Measurements from ENCODE around the gene SYNCRIP. TPM values are rescaled to one million over a fixed set of nuclear protein-coding genes. Genes with fewer than 3 reads are reported as not detected.
"Not testable (repeated sequence)": the region's sequence is repeated elsewhere in the genome, so short reads cannot be mapped to it uniquely, and the experiment has no call there.

The SYNCRIP gene
- total RNA-seq, 1 donor from 2014 or later, result 88.5 TPM

GRCh38 chr6:85602100-85602499, 40.6 kb downstream of the SYNCRIP start:
- DNase-seq (ENCODE audit: low spot score in 2 of 2) (no peak), FAIRE-seq (no peak)

GRCh38 chr6:85600713-85601313, 41.9 kb downstream of the SYNCRIP start:
- FAIRE-seq, result no peak
- DNase-seq (ENCODE audit: low spot score in 2 of 2), result no peak

- FAIRE-seq (no peak), DNase-seq (ENCODE audit: low spot score in 2 of 2) (peak in 1 of 2 donors; percentile 23)
Observed at GRCh38 chr6:85594197-85594930, 48.3 kb downstream of the SYNCRIP start.

GRCh38 chr6:85593438-85594196, 49.1 kb downstream of the SYNCRIP start, which contains the start of gene SNX14:
SNX14 (minus strand) TSS chr6:85593858; CDS start chr6:85593718, 140 bp downstream.
- DNase-seq (ENCODE audit: low spot score in 2 of 2) (peak; percentile 82 to 83), FAIRE-seq (no peak)

- FAIRE-seq, result no peak
- no peak for DNase-seq (ENCODE audit: low spot score in 2 of 2)
Observed at GRCh38 chr6:85592033-85592432, 50.7 kb downstream of the SYNCRIP start.

- DNase-seq (ENCODE audit: low spot score in 2 of 2), result no peak
- no peak for FAIRE-seq
Observed at GRCh38 chr6:85591207-85591606, 51.5 kb downstream of the SYNCRIP start.

DNA sequence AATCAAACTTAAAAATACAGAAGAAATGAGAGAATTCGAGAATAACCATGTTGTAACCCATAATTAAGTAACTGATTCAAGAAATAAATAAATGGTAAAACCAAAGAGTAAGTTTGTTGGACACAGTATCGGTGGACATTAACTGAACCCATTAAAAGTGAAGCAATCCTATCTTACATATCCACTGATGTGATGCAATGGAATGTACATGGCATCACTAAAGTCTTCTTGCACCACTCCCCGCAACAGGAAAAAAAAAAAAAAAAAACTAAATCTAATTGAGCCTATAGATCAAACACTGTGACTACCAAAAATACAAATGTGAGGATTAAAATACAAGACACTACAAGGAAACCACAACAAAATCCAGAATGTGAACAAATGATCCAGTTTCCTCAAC, 56.9 kb downstream of the SYNCRIP start:
- DNase-seq (ENCODE audit: low spot score in 2 of 2) (no peak), FAIRE-seq (no peak)

DNA sequence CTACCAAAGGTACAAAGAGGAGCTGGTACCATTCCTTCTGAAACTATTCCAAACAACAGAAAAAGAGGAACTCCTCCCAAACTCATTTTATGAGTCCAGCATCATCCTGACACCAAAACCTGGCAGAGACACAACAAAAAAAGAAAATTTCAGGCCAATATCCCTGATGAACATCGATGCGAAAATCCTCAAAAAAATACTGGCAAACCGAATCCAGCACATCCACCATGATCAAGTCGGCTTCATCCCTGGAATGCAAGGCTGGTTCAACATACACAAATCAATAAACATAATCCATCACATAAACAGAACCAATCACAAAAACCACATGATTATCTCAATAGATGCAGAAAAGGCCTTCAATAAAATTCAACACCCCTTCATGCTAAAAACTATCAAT, 59.9 kb downstream of the SYNCRIP start:
- DNase-seq (ENCODE audit: low spot score in 2 of 2); FAIRE-seq: not testable (repeated sequence)

DNA sequence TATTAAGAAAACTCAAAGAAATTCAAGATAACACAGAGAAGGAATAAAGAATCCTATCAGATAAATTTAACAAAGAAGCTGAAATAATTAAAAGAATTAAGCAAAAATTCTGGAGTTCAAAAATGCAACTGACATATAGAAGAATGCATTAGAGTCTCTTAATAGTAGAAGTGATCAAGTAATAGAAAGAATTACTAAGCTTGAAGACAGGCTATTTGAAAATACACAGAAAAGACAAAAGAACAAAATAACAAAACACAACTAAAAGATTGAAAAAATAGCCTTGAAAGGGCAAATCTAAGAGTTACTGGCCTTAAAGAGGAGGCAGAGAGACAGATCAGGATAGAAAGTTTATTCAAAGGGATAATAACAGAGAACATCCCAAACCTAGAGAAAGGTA, 61.1 kb downstream of the SYNCRIP start:
- FAIRE-seq, result no peak

DNA sequence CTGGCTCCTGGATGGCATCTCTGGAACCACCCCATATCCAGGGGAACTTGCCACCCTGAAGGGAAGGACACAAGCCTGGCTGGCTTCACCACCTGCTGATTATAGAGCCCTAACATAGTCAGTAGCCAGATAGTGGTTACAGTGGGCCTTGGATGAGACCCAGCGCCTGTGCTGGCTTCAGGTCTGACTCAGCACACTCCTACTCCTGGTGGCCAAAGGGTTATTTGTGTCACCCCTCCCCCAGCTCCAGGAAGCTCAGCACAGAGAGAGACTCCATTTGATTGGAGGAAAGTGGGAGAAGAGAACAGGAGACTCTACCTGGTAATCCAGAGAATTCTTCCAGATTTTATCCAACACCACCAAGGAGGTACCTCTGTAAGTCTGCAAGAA, 61.8 kb downstream of the SYNCRIP start:
- DNase-seq (ENCODE audit: low spot score in 2 of 2), result no peak
- no peak for FAIRE-seq

More for the DNA sequence above, 61.1 kb downstream of the SYNCRIP start:
- no peak for DNase-seq (ENCODE audit: low spot score in 2 of 2)

DNA sequence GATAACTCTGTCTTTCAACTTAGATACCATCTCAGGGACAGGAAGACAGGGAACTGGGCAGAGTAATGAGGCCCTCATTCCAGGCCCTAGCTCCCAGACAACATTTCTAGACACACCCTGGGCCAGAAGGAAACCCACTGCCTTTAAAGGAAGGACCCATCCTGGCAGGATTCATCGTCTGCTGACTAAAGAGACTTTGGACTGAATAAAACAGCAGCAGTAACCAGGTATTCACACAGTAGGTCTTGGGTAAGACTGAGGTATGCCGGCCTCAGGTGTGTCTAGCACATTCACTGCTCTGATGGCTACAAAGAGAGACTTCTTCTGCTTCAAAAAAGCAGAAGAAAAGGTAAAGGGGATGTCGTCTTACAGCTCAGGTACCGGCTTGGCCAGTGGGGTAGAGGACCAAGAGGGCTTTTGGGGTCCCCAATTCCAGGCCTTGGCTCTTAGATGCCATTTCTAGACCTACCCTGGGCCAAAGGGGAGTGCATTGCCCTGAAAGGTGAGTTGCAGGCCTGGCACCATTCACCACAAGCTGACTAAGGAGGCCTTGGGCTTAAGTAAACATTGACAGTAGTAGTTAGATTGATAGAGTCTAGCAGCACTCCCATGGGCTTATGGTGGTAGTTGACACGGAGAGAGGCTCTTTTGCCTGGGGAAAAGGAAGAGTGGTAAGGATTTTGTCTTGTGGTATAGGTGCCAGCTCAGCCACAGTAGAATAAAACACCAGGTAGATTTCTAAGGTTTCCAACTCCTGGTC, 62.4 kb downstream of the SYNCRIP start:
- DNase-seq (ENCODE audit: low spot score in 2 of 2), result no peak
- no peak for FAIRE-seq

DNA sequence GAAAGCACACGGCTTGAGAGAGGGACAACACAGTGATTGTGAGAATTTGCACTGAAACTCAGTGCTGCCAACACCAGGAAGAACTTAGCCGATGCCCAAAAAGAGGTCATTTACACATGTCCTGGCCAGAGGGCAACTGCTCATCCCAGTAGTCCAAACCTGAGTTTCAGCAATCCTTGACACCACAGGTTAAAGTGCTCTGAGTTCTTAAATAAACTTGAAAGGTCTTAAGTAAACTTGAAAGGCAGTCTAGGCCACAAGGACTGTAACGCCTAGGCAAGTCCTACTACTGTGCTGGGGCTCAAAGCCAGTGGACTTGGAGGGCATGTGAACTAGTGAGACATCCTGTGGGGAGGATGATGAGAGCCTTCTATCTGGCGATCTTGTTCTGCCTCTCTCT, 63.1 kb downstream of the SYNCRIP start:
- DNase-seq (ENCODE audit: low spot score in 2 of 2) (no peak), FAIRE-seq (no peak)

DNA sequence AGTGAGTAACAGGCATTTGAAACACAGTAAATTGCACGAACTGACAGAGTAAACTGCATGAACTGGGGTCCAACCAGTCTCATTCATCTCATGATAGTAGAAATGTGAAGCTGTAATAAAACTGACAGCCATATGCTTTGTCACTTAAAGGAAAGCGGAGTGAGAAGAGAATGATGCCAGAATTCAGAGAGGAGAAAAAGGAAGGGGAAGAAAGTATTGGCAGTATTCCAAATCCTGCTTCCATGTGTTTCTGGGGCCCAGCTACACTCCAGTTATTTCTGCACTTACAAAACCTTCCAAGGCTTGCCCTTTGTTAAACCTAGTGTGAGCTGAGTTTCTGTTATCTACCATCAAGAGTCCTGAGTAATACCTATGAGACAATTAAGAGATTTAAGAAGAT, 66.2 kb downstream of the SYNCRIP start:
- no peak for FAIRE-seq
- no peak for DNase-seq (ENCODE audit: low spot score in 2 of 2)

GRCh38 chr6:85574932-85575598, 67.6 kb downstream of the SYNCRIP start:
- DNase-seq (ENCODE audit: low spot score in 2 of 2) (no peak), FAIRE-seq (no peak)

- DNase-seq (ENCODE audit: low spot score in 2 of 2) (no peak), FAIRE-seq (no peak)
Observed at GRCh38 chr6:85569323-85569722, 73.4 kb downstream of the SYNCRIP start.

- FAIRE-seq (no peak), DNase-seq (ENCODE audit: low spot score in 2 of 2) (no peak)
Observed at GRCh38 chr6:85568411-85568810, 74.3 kb downstream of the SYNCRIP start.

DNA sequence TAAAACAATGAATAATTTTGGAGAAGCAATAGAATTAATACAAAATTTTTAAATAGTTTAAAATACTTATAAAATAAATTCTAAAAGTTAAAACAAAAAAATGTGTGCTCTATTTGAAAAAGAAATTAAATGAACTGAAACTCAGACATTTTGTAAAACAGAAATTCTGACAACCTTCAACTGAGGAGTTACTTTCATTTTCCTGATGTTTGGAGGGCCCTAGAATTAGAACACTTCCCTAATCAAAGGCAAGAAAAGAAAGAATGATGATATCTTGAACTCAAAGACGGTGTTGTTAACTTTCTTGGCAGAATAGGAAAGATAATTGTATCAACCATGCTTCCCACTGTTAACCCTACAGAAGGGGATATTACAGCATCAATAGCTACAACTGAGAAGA, 77.0 kb downstream of the SYNCRIP start:
- FAIRE-seq (peak; percentile 83), DNase-seq (ENCODE audit: low spot score in 2 of 2) (no peak)

- FAIRE-seq; DNase-seq (ENCODE audit: low spot score in 2 of 2): not testable (repeated sequence)
Observed at GRCh38 chr6:85564223-85564622, 78.5 kb downstream of the SYNCRIP start.

Measured in frontal cortex (tissue), 4 donors.